WTC11 (cell line): Measurements from ENCODE around the gene PPP1R9A. TPM values are rescaled to one million over a fixed set of nuclear protein-coding genes. Genes with fewer than 3 reads are reported as not detected.

Experiments used
- ATAC-seq: fragments of 200-7000 bp; cut with Tn5 transposase; 2 replicates; pipeline ENCODE4 v1.10.0; 2021; ENCODE audit warnings: mild to moderate bottlenecking, moderate library complexity
- CTCF ChIA-PET: fragments of 300-600 bp; sonication (Branson Sonifier 250); formaldehyde crosslinking; loops from one replicate; lab custom pipeline; 2021; ENCODE audit warnings: antibody characterized with exemption; lab: Charles Lee
- POLR2A ChIA-PET: fragments of 350-600 bp; sonication (Branson Sonifier 250); formaldehyde crosslinking; loops from one replicate; lab custom pipeline; 2021; ENCODE audit warnings: antibody characterized with exemption; lab: Charles Lee
- DNase-seq: peaks from one replicate; pipeline ENCODE4 v3.0.0; 2021; ENCODE audit warnings: low spot score
- H3K27ac Mint-ChIP-seq: 2 replicates; pipeline ENCODE4 v1.8.0; 2021; ENCODE audit warnings: mixed read lengths
- H3K27me3 Mint-ChIP-seq: 2 replicates; pipeline ENCODE4 v1.8.0; 2021; ENCODE audit warnings: low read depth, mild to moderate bottlenecking, moderate library complexity, mixed read lengths
- H3K36me3 Mint-ChIP-seq: 2 replicates; pipeline ENCODE4 v1.8.0; 2021; ENCODE audit warnings: mixed read lengths
- H3K4me1 Mint-ChIP-seq: 2 replicates; pipeline ENCODE4 v1.8.0; 2022; ENCODE audit warnings: mixed read lengths
- H3K4me3 Mint-ChIP-seq: 2 replicates; pipeline ENCODE4 v1.8.0; 2021; ENCODE audit warnings: mild to moderate bottlenecking, moderate library complexity, mixed read lengths
- H3K9me3 Mint-ChIP-seq: 2 replicates; pipeline ENCODE4 v1.8.0; 2021; ENCODE audit warnings: mixed read lengths
- CREB1 ChIP-seq: sonication (generic); formaldehyde crosslinking; IDR thresholded peaks from 2 replicates; pipeline ENCODE4 v1.8.0; 2023; ENCODE audit warnings: mild to moderate bottlenecking, missing genetic modification reagents
- FOXK1 ChIP-seq: sonication (generic); formaldehyde crosslinking; IDR thresholded peaks from 2 replicates; pipeline ENCODE4 v1.8.0; 2022; ENCODE audit warnings: mild to moderate bottlenecking, moderate library complexity, missing genetic modification reagents
- KAT7 ChIP-seq: sonication (generic); formaldehyde crosslinking; IDR thresholded peaks from 2 replicates; pipeline ENCODE4 v1.8.1; 2023; ENCODE audit warnings: missing genetic modification reagents, mild to moderate bottlenecking, borderline replicate concordance
- NFATC4 ChIP-seq: fragments of 250-450 bp; sonication (Bioruptor Pico); IDR thresholded peaks from 2 replicates; pipeline ENCODE4 v1.9.0; 2021; ENCODE audit warnings: mild to moderate bottlenecking
- NFE2L1 ChIP-seq: sonication (generic); formaldehyde crosslinking; IDR thresholded peaks from 2 replicates; pipeline ENCODE4 v1.8.1; 2023; ENCODE audit warnings: missing genetic modification reagents
- PRRX2 ChIP-seq: fragments of 250-450 bp; sonication (Bioruptor Pico); IDR thresholded peaks from 2 replicates; pipeline ENCODE4 v1.8.0; 2021; ENCODE audit warnings: mild to moderate bottlenecking
- SP1 ChIP-seq: sonication (generic); formaldehyde crosslinking; conservative IDR thresholded peaks from 2 replicates; pipeline ENCODE4 v1.8.1; 2022; ENCODE audit warnings: missing genetic modification reagents
- ZBTB21 ChIP-seq: sonication (generic); formaldehyde crosslinking; IDR thresholded peaks from 2 replicates; pipeline ENCODE4 v1.8.1; 2023; ENCODE audit warnings: mild to moderate bottlenecking, missing genetic modification reagents, borderline replicate concordance
- ZNF232 ChIP-seq: sonication (generic); formaldehyde crosslinking; IDR thresholded peaks from 2 replicates; pipeline ENCODE4 v1.8.0; 2022; ENCODE audit warnings: mild to moderate bottlenecking, missing genetic modification reagents
- ZNF423 ChIP-seq: fragments of 250-450 bp; sonication (Bioruptor Pico); IDR thresholded peaks from 2 replicates; pipeline ENCODE4 v2.1.2; 2022; ENCODE audit warnings: mild to moderate bottlenecking, moderate library complexity
- total RNA-seq: library from RNA; stranded (reverse); gene quantifications from 3 replicates; pipeline ENCODE4 v1.2.3, GENCODE V29; 2021
- TF ChIP-seq, protein P1 (sequence below): sonication (generic); formaldehyde crosslinking; conservative IDR thresholded peaks from 2 replicates; pipeline ENCODE4 v1.8.1; 2023; ENCODE audit warnings: mild to moderate bottlenecking, low read depth, missing genetic modification reagents, moderate library complexity
- TF ChIP-seq, protein P2 (sequence below): sonication (generic); formaldehyde crosslinking; IDR thresholded peaks from 2 replicates; pipeline ENCODE4 v1.8.0; 2023; ENCODE audit warnings: missing genetic modification reagents, mild to moderate bottlenecking, borderline replicate concordance
- TF ChIP-seq, protein P3 (sequence below): sonication (generic); formaldehyde crosslinking; conservative IDR thresholded peaks from 2 replicates; pipeline ENCODE4 v1.8.1; 2022; ENCODE audit warnings: mild to moderate bottlenecking, missing genetic modification reagents
- TF ChIP-seq, protein P4 (sequence below): sonication (generic); formaldehyde crosslinking; IDR thresholded peaks from 2 replicates; pipeline ENCODE4 v1.8.1; 2022; ENCODE audit warnings: mild to moderate bottlenecking, missing genetic modification reagents, moderate library complexity, borderline replicate concordance
- TF ChIP-seq, protein P5 (sequence below): sonication (generic); formaldehyde crosslinking; IDR thresholded peaks from 2 replicates; pipeline ENCODE4 v1.8.1; 2022; ENCODE audit warnings: low read depth, mild to moderate bottlenecking, moderate library complexity, missing genetic modification reagents, borderline replicate concordance
- TF ChIP-seq, protein P6 (sequence below): sonication (generic); formaldehyde crosslinking; IDR thresholded peaks from 2 replicates; pipeline ENCODE4 v1.8.1; 2022; ENCODE audit warnings: low read depth, missing genetic modification reagents, borderline replicate concordance
- TF ChIP-seq, protein P7 (sequence below): fragments of 250-450 bp; sonication (Bioruptor Pico); conservative IDR thresholded peaks from 2 replicates; pipeline ENCODE4 v1.9.0; 2021; ENCODE audit warnings: mild to moderate bottlenecking

Gene PPP1R9A
- total RNA-seq, 1 experiment from 2014 or later = 16.8 TPM

DNA sequence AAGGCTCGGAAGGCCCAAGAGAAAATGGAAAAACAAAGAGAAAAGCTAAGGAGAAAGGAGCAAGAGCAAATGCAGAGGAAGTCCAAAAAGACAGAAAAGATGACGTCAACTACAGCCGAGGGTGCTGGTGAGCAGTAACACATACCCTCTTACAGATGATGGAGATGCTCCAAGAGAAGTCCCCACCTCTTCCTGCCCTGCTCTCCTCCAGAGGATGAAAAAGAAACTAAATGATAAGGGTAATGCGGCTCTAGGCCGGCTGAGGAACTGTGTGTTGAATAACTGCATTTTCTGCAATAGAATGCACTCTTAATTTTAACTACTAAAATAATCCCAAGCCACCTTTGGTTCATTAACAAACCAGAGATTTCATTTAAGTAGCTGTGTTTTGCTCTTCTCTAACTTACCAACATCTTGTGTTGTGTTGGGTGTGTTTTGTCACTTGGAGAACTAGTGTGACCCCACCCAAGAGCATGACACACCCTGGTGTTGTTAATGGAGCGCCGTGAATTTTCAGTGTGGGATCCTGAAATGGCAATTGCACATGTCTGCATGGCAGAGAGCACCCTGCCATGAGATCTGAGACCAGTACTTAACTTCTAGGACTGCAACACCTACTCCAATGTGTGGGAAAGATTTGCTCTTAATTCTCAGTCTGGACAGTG is 382.9 kb downstream of the PPP1R9A start:
- Mint-ChIP-seq H3K27me3 (no peaks in the 10 kb centered on the region), H3K4me1 (peaks cover 16% of the 10 kb centered on the region), H3K4me3 (no peak overlapping the region), H3K27ac (no peak overlapping the region), H3K9me3 (no peaks in the 10 kb centered on the region), H3K36me3 (peaks cover 18% of the 10 kb centered on the region)
- DNase-seq (no peak), ATAC-seq (no peak)
- ChIA-PET CTCF (no interaction called here), POLR2A (no interaction called here)
- TF ChIP-seq ZNF423 (CRISPR knock-in tag) (no peak), CREB1 (CRISPR knock-in tag) (no peak), NFATC4 (CRISPR knock-in tag) (no peak), KAT7 (no peak)
- TF ChIP-seq, protein P1, sequence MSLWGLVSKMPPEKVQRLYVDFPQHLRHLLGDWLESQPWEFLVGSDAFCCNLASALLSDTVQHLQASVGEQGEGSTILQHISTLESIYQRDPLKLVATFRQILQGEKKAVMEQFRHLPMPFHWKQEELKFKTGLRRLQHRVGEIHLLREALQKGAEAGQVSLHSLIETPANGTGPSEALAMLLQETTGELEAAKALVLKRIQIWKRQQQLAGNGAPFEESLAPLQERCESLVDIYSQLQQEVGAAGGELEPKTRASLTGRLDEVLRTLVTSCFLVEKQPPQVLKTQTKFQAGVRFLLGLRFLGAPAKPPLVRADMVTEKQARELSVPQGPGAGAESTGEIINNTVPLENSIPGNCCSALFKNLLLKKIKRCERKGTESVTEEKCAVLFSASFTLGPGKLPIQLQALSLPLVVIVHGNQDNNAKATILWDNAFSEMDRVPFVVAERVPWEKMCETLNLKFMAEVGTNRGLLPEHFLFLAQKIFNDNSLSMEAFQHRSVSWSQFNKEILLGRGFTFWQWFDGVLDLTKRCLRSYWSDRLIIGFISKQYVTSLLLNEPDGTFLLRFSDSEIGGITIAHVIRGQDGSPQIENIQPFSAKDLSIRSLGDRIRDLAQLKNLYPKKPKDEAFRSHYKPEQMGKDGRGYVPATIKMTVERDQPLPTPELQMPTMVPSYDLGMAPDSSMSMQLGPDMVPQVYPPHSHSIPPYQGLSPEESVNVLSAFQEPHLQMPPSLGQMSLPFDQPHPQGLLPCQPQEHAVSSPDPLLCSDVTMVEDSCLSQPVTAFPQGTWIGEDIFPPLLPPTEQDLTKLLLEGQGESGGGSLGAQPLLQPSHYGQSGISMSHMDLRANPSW = no peak
- TF ChIP-seq, protein P2, sequence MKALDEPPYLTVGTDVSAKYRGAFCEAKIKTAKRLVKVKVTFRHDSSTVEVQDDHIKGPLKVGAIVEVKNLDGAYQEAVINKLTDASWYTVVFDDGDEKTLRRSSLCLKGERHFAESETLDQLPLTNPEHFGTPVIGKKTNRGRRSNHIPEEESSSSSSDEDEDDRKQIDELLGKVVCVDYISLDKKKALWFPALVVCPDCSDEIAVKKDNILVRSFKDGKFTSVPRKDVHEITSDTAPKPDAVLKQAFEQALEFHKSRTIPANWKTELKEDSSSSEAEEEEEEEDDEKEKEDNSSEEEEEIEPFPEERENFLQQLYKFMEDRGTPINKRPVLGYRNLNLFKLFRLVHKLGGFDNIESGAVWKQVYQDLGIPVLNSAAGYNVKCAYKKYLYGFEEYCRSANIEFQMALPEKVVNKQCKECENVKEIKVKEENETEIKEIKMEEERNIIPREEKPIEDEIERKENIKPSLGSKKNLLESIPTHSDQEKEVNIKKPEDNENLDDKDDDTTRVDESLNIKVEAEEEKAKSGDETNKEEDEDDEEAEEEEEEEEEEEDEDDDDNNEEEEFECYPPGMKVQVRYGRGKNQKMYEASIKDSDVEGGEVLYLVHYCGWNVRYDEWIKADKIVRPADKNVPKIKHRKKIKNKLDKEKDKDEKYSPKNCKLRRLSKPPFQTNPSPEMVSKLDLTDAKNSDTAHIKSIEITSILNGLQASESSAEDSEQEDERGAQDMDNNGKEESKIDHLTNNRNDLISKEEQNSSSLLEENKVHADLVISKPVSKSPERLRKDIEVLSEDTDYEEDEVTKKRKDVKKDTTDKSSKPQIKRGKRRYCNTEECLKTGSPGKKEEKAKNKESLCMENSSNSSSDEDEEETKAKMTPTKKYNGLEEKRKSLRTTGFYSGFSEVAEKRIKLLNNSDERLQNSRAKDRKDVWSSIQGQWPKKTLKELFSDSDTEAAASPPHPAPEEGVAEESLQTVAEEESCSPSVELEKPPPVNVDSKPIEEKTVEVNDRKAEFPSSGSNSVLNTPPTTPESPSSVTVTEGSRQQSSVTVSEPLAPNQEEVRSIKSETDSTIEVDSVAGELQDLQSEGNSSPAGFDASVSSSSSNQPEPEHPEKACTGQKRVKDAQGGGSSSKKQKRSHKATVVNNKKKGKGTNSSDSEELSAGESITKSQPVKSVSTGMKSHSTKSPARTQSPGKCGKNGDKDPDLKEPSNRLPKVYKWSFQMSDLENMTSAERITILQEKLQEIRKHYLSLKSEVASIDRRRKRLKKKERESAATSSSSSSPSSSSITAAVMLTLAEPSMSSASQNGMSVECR (CRISPR knock-in tag) = no peak
- TF ChIP-seq, protein P3, sequence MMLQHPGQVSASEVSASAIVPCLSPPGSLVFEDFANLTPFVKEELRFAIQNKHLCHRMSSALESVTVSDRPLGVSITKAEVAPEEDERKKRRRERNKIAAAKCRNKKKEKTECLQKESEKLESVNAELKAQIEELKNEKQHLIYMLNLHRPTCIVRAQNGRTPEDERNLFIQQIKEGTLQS (CRISPR knock-in tag) = no peak
- TF ChIP-seq, protein P4, sequence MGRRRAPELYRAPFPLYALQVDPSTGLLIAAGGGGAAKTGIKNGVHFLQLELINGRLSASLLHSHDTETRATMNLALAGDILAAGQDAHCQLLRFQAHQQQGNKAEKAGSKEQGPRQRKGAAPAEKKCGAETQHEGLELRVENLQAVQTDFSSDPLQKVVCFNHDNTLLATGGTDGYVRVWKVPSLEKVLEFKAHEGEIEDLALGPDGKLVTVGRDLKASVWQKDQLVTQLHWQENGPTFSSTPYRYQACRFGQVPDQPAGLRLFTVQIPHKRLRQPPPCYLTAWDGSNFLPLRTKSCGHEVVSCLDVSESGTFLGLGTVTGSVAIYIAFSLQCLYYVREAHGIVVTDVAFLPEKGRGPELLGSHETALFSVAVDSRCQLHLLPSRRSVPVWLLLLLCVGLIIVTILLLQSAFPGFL = no peak
- TF ChIP-seq, protein P5, sequence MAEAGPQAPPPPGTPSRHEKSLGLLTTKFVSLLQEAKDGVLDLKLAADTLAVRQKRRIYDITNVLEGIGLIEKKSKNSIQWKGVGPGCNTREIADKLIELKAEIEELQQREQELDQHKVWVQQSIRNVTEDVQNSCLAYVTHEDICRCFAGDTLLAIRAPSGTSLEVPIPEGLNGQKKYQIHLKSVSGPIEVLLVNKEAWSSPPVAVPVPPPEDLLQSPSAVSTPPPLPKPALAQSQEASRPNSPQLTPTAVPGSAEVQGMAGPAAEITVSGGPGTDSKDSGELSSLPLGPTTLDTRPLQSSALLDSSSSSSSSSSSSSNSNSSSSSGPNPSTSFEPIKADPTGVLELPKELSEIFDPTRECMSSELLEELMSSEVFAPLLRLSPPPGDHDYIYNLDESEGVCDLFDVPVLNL (CRISPR knock-in tag) = no peak

DNA sequence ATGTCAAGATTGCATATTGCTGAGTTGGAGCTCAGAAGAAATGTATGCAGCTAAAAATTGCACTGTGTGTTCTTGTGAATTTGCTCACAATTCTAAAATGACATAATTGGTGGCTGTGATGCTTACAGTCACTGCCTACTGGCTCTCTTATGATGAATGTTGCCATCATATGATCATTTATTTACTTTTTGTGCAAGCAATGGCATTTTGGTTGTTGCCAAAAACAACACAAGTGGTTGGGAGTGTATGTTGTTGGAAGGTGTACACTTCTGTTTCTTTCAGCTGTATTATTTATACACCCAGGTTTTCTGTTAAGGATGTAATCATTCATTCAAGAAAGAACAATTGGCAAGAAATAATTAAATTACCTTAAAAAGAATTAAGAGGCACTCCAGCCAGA is 388.0 kb downstream of the PPP1R9A start:
- DNase-seq (no peak), ATAC-seq (no peak)
- POLR2A ChIA-PET = no interaction called here
- Mint-ChIP-seq H3K36me3 (peaks cover 4% of the 10 kb centered on the region), H3K27me3 (no peaks in the 10 kb centered on the region), H3K27ac (no peak overlapping the region), H3K4me3 (no peak overlapping the region), H3K4me1 (peaks cover 8% of the 10 kb centered on the region), H3K9me3 (no peaks in the 10 kb centered on the region)
- CTCF ChIA-PET = interaction anchor here (0.7 kb wide), 1 partner anchor 181 kb away, joined by 3 read pairs; no protein-coding TSS in a partner anchor
- TF ChIP-seq NFE2L1 (CRISPR knock-in tag) (no peak), ZBTB21 (CRISPR knock-in tag) (no peak), PRRX2 (CRISPR knock-in tag) (no peak), ZNF232 (CRISPR knock-in tag) (no peak), SP1 (CRISPR knock-in tag) (no peak), FOXK1 (CRISPR knock-in tag) (no peak)
- TF ChIP-seq, protein P6, sequence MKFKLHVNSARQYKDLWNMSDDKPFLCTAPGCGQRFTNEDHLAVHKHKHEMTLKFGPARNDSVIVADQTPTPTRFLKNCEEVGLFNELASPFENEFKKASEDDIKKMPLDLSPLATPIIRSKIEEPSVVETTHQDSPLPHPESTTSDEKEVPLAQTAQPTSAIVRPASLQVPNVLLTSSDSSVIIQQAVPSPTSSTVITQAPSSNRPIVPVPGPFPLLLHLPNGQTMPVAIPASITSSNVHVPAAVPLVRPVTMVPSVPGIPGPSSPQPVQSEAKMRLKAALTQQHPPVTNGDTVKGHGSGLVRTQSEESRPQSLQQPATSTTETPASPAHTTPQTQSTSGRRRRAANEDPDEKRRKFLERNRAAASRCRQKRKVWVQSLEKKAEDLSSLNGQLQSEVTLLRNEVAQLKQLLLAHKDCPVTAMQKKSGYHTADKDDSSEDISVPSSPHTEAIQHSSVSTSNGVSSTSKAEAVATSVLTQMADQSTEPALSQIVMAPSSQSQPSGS = no peak
- TF ChIP-seq, protein P7, sequence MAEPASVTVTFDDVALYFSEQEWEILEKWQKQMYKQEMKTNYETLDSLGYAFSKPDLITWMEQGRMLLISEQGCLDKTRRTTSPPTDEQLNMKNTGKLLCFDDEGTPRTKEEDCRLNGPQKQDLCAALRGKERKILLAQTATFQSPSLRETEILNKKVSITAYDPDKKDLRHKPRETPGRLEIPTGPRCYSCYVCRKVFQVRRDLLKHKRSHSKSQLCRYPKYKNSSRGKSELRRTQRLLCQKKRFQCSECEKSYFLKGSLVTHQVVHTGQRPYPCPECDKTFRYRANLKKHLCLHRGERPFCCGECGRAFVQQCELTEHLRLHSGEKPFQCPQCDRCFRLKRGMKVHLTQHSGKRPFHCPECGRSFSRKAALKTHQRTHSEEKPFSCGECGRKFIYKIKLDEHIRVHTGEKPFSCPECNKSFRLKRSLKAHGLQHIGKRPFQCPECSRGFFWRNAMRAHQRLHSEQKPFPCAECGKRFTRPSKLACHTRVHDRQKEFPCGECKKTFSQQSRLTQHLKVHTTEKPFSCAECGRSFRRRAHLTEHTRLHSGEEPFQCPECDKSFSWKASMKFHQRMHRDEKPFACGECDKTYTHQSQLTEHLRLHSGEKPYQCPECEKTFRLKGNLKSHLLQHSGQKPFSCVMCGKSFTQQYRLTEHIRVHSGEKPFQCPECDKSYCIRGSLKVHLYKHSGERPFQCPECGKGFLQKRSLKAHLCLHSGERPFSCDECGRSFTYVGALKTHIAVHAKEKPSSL (CRISPR knock-in tag) = no peak
- TF ChIP-seq, protein P5 (CRISPR knock-in tag) = no peak
